C4-2B (cell line): ENCODE measurements around the gene TPRA1.

ENCODE experiments used
- ZFX ChIP-seq: fragments of 450-650 bp; IDR thresholded peaks from 2 replicates; pipeline ENCODE4 v1.6.1; 2017
- TF ChIP-seq, protein P1 (sequence below): fragments of 450-650 bp; conservative IDR thresholded peaks from 2 replicates; pipeline ENCODE4 v1.5.1; 2017; ENCODE audit warnings: mild to moderate bottlenecking

DNA sequence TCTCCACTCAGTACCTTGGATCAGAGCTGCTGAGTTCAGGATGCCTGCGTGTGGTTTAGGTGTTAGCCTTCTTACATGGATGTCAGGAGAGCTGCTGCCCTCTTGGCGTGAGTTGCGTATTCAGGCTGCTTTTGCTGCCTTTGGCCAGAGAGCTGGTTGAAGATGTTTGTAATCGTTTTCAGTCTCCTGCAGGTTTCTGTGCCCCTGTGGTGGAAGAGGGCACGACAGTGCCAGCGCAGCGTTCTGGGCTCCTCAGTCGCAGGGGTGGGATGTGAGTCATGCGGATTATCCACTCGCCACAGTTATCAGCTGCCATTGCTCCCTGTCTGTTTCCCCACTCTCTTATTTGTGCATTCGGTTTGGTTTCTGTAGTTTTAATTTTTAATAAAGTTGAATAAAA lies 31.5 kb upstream of the TPRA1 start:
- TF ChIP-seq, protein P1, sequence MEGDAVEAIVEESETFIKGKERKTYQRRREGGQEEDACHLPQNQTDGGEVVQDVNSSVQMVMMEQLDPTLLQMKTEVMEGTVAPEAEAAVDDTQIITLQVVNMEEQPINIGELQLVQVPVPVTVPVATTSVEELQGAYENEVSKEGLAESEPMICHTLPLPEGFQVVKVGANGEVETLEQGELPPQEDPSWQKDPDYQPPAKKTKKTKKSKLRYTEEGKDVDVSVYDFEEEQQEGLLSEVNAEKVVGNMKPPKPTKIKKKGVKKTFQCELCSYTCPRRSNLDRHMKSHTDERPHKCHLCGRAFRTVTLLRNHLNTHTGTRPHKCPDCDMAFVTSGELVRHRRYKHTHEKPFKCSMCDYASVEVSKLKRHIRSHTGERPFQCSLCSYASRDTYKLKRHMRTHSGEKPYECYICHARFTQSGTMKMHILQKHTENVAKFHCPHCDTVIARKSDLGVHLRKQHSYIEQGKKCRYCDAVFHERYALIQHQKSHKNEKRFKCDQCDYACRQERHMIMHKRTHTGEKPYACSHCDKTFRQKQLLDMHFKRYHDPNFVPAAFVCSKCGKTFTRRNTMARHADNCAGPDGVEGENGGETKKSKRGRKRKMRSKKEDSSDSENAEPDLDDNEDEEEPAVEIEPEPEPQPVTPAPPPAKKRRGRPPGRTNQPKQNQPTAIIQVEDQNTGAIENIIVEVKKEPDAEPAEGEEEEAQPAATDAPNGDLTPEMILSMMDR = no peak
- TF ChIP-seq ZFX = no peak
